GM12864 (cell line): ENCODE data around the gene NIPSNAP3A.
A peak's percentile ranks its signal among the peaks of the same experiment; 100 is the strongest.
"Not testable (repeated sequence)": the region's sequence is repeated elsewhere in the genome, so short reads cannot be mapped to it uniquely, and the experiment has no call there.

ENCODE experiments used
- DNase-seq: peaks from one replicate; pipeline ENCODE4 v3.0.0-alpha.2; 2011; ENCODE audit warnings: low read depth
- H3K4me3 ChIP-seq: 2 replicates; pipeline ENCODE4 v1.5.1; 2011; ENCODE audit warnings: mild to moderate bottlenecking, low read depth, low read length, control low read depth
- TF ChIP-seq, protein P1 (sequence below): IDR thresholded peaks from 2 replicates; pipeline ENCODE4 v1.5.1; 2011; ENCODE audit warnings: low read depth, mild to moderate bottlenecking, moderate library complexity, low read length, control low read depth, inconsistent platforms; ENCODE audit errors: missing control alignments

Gene NIPSNAP3A

DNA sequence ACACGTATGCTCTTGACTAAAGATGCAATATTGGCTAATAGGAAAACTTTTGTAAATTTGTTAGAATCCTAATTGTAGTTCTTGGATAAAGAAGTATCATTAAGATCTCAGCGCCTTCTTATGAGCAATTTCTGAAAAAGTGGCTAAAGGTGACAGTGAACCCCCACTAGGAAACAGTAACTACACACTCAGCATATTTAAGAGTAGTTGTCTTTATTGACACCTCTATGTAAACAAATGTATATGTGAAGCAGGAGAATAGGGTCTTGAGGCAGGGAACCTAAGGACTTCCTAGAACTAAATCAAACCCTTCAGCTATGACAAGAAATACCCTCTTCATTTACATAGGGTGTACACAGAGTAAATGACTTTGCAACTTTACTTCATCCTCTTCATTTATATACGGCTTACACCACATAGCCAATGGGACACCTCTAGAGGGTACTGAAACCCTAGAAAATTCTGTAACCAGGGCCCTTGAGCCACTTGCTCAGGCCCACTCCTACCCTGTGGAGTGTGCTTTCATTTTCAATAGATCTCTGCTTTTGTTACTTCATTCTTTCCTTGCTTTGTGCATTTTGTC is 2.8 kb downstream of the NIPSNAP3A start:
- TF ChIP-seq, protein P1, sequence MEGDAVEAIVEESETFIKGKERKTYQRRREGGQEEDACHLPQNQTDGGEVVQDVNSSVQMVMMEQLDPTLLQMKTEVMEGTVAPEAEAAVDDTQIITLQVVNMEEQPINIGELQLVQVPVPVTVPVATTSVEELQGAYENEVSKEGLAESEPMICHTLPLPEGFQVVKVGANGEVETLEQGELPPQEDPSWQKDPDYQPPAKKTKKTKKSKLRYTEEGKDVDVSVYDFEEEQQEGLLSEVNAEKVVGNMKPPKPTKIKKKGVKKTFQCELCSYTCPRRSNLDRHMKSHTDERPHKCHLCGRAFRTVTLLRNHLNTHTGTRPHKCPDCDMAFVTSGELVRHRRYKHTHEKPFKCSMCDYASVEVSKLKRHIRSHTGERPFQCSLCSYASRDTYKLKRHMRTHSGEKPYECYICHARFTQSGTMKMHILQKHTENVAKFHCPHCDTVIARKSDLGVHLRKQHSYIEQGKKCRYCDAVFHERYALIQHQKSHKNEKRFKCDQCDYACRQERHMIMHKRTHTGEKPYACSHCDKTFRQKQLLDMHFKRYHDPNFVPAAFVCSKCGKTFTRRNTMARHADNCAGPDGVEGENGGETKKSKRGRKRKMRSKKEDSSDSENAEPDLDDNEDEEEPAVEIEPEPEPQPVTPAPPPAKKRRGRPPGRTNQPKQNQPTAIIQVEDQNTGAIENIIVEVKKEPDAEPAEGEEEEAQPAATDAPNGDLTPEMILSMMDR: no peak
- DNase-seq: no peak
- no peak overlapping the region for H3K4me3 ChIP-seq

- no peak for DNase-seq
- no peak overlapping the region for H3K4me3 ChIP-seq
- TF ChIP-seq, protein P1: no peak
Measured at GRCh38 chr9:104758974-104759373, 11.5 kb downstream of the NIPSNAP3A start.

- no peak for DNase-seq
- TF ChIP-seq, protein P1: no peak
- H3K4me3 ChIP-seq: peak overlapping the region; percentile 86; the same call in 1 of the 2 replicates
Measured at GRCh38 chr9:104765138-104765537, 17.7 kb downstream of the NIPSNAP3A start.

GRCh38 chr9:104766025-104766424 is 18.5 kb downstream of the NIPSNAP3A start:
- no peak for DNase-seq
- TF ChIP-seq, protein P1: no peak
- H3K4me3 ChIP-seq: no peak overlapping the region

DNA sequence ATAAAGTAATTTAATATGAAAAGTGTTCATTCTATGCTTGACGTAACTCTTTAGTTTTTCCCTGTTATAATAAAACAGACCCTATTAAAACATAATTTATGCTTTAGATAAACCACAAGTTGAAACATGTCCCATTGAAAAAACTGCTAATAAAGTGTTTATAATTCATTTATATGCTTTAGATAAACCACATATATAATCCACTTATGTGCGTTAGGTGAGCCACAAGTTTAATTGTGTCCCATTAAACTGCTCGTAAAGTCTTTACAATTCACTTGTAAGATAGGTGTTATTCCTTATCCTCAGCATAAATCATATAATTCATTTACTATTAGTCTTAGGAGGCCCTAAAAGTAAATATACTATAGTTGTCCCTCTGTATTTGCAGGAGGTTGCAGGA is 20.0 kb downstream of the NIPSNAP3A start:
- no peak overlapping the region for H3K4me3 ChIP-seq
- DNase-seq: no peak
- TF ChIP-seq, protein P1: no peak

DNA sequence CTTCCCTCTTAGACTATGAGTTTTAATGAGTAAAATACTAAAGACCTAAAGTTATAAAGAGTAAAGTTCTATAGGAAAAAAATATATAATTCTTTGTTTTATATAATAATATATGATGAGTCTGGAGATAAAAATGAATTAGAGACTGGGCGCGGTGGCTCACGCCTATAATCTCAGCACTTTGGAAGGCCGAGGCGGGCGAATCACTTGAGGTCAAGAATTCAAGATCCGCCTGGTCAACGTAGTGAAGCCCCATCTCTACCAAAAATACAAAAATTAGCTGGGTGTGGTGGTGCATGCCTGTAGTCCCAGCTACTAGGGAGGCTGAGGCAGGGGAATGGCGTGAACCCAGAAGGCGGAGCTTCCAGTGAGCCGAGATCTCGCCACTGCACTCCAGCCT is 21.5 kb downstream of the NIPSNAP3A start:
- H3K4me3 ChIP-seq, DNase-seq: not testable (repeated sequence)

- DNase-seq: no peak
- TF ChIP-seq, protein P1: no peak
- H3K4me3 ChIP-seq: no peak overlapping the region
Measured at GRCh38 chr9:104769655-104770054, 22.2 kb downstream of the NIPSNAP3A start.
